Heart left ventricle (tissue), 16 donors: ENCODE data around the gene GJB6. TPM values are rescaled to one million over a fixed set of nuclear protein-coding genes. Genes with fewer than 3 reads are reported as not detected.

Experiments
- ATAC-seq, 4 donors: fragments of 200-7000 bp; cut with Tn5 transposase; one replicate each; pipeline ENCODE4 v1.9.1; 2020 to 2022; ENCODE audit warnings: moderate library complexity in 4 of 4, mild to moderate bottlenecking in 3 of 4, moderate number of reproducible peaks in 1 of 4
- DNase-seq, 5 donors: peaks; one replicate each; pipeline ENCODE4 v3.0.0-alpha.2; 2020
- H3K27ac ChIP-seq, 12 donors: fragments of 200-600 bp; sonication (generic) in 4 of 12; one replicate each; pipeline versions ENCODE4 v1.5.0 to v1.8.0; 2016 to 2022; ENCODE audit warnings: mild to moderate bottlenecking in 2 of 12
- H3K27me3 ChIP-seq, 9 donors: fragments of 200-600 bp; sonication (generic) in 2 of 9; one replicate each; pipeline versions ENCODE4 v1.5.1 to v1.8.0; 2016 to 2022; ENCODE audit warnings: mild to moderate bottlenecking in 3 of 9
- H3K36me3 ChIP-seq, 9 donors: fragments of 200-600 bp; sonication (generic) in 2 of 9; one replicate each; pipeline versions ENCODE4 v1.5.0 to v1.8.0; 2018 to 2022; ENCODE audit warnings: mild to moderate bottlenecking in 2 of 9
- H3K4me1 ChIP-seq, 12 donors: fragments of 200-600 bp; sonication (generic) in 4 of 12; one replicate each; pipeline versions ENCODE4 v1.5.0 to v1.8.0; 2016 to 2022; ENCODE audit warnings: mild to moderate bottlenecking in 3 of 12
- H3K4me3 ChIP-seq, 12 donors: fragments of 200-600 bp; sonication (generic) in 4 of 12; one replicate each; pipeline versions ENCODE4 v1.5.0 to v1.8.0; 2017 to 2022; ENCODE audit warnings: mild to moderate bottlenecking in 9 of 12, moderate library complexity in 4 of 12
- H3K9me3 ChIP-seq, 12 donors: fragments of 200-600 bp; sonication (generic) in 4 of 12; one replicate each; pipeline versions ENCODE4 v1.5.0 to v1.8.0; 2016 to 2022; ENCODE audit warnings: mild to moderate bottlenecking in 1 of 12
- CTCF ChIP-seq, 12 donors: fragments of 200-600 bp; sonication (generic) in 4 of 12; IDR thresholded peaks; one replicate each; pipeline versions ENCODE4 v1.5.0 to v1.8.0; 2018 to 2022; ENCODE audit warnings: antibody characterized with exemption in 12 of 12, mild to moderate bottlenecking in 5 of 12
- POLR2A ChIP-seq, 2 donors: fragments of 450-650 bp; IDR thresholded peaks; one replicate each; pipeline ENCODE4 v1.6.1; 2017; ENCODE audit warnings: antibody characterized with exemption in 2 of 2, mild to moderate bottlenecking in 2 of 2, moderate library complexity in 2 of 2
- WGBS, 4 donors: extraction: QIAGEN DNeasy Blood & Tissue Kit in 2 of 4; methylation state at CpG; one replicate each; pipeline versions ENCODE4 v1.1.5 to v1.1.7; 2013 to 2018; 5-methylcytosine and 5-hydroxymethylcytosine counted together
- intact Hi-C, 10 donors: fragments of 100-400 bp; cut with DNase I; formaldehyde crosslinking; loops; one replicate each; pipeline versions ENCODE4 v1.11.1 to v1.14.2; 2022
- polyA plus RNA-seq, 2 donors: library from polyadenylated mRNA; stranded (reverse); fragments of 200-250 nt; gene quantifications; one replicate each; pipeline ENCODE4 v1.2.3, GENCODE V29; 2013
- total RNA-seq, 9 donors: library from RNA; depleted of rRNA in 2 of 9; stranded (reverse); fragments of >200 nt in 2 of 9; fragmentation: NEBNext Ultra II Directional in 3 of 9; extraction: Animal tissue kit (Norgen Biotek cat#: 25700) in 3 of 9; gene quantifications; one replicate each; pipeline versions ENCODE4 v1.1.0 to v1.2.4, GENCODE V29; 2016 to 2023
- donor health status: ischemic (EF 13 %, LVEDD 7.1; RV severe dilation, severe dysfunction).
- donor health status: healthy with polysubstance abuse.
- donor health status: DM: no; HTN: yes; CAD: no.
- donor health status: DM: no; HTN: no; CAD: no.
- donor health status: ischemic (EF 25% LVEDD 6.9; RV normal size, moderate dysfunction).
- donor health status: ischemic (EF 25% LVEDD 5.7; RV mildly dilated, moderate dysfunction).
- donor health status: healthy.
- donor health status: DM: yes; HTN: yes; CAD: no.
- donor health status: ischemic (EF 35%, LVEDD 5.7; RV mildly dilated, moderate dysfunction).
- donor health status: nonischemic (EF 11% LVEDD 7.7; RV severe dilation, severe dysfunction).
- donor health status: DM: yes; HTN: yes; CAD: no.
- donor health status: PGD.
- donor health status: ischemic (EF 29% LVEDD 5.4; RV normal size, mild dysfunction).
- donor health status: nonischemic (EF 23%, LVEDD 6.1; RV moderate dilation, normal function).

GJB6 gene
- total and polyA plus RNA-seq, 11 donors: not detected

- DNase-seq (no peak), ATAC-seq (no peak)
- Histone ChIP-seq H3K4me1 (no peaks in the 10 kb centered on the region), H3K27me3 (peaks cover 0 to 3% (median 0%) of the 10 kb centered on the region in 9 donors), H3K4me3 (no peak overlapping the region), H3K36me3 (no peaks in the 10 kb centered on the region), H3K27ac (no peak overlapping the region), H3K9me3 (no peaks in the 10 kb centered on the region)
- WGBS, 4 donors: 83 to 93% (median 88%) methylated on average over 8 of the region's 8 CpGs
- TF ChIP-seq POLR2A (IDR thresholded peaks at IDR 0.05): no peak
- no peak for TF ChIP-seq CTCF (IDR thresholded peaks at IDR 0.05)
- intact Hi-C loops: no loop called here
Observed at GRCh38 chr13:20263393-20264044, 31.4 kb upstream of the GJB6 start.

GRCh38 chr13:20258963-20259288 lies 26.8 kb upstream of the GJB6 start:
- 62 to 71% (median 68%) methylated on average over 4 of the region's 4 CpGs for WGBS, 4 donors
- Histone ChIP-seq H3K27ac (no peak overlapping the region), H3K36me3 (no peaks in the 10 kb centered on the region), H3K27me3 (no peaks in the 10 kb centered on the region), H3K9me3 (no peaks in the 10 kb centered on the region), H3K4me1 (no peaks in the 10 kb centered on the region), H3K4me3 (no peak overlapping the region)
- intact Hi-C loops: no loop called here
- no peak for TF ChIP-seq POLR2A (IDR thresholded peaks at IDR 0.05)
- TF ChIP-seq CTCF (IDR thresholded peaks at IDR 0.05): no peak
- DNase-seq (no peak), ATAC-seq (no peak)

GRCh38 chr13:20258208-20258962 lies 26.3 kb upstream of the GJB6 start:
- 85 to 92% (median 88%) methylated on average over 15 of the region's 15 CpGs for WGBS, 4 donors
- Histone ChIP-seq H3K9me3 (no peaks in the 10 kb centered on the region), H3K27ac (no peak overlapping the region), H3K4me3 (no peak overlapping the region), H3K27me3 (peaks cover 0 to 5% (median 0%) of the 10 kb centered on the region in 9 donors), H3K4me1 (no peaks in the 10 kb centered on the region), H3K36me3 (no peaks in the 10 kb centered on the region)
- intact Hi-C loops: no loop called here
- no peak for DNase-seq
- ATAC-seq: no peak
- no peak for TF ChIP-seq POLR2A (IDR thresholded peaks at IDR 0.05)

- 73 to 87% (median 79%) methylated on average over 4 of the region's 4 CpGs for WGBS, 4 donors
- DNase-seq: no peak
- Histone ChIP-seq H3K36me3 (no peaks in the 10 kb centered on the region), H3K27me3 (peaks cover 0 to 18% (median 0%) of the 10 kb centered on the region in 9 donors), H3K9me3 (no peaks in the 10 kb centered on the region), H3K4me3 (no peak overlapping the region), H3K4me1 (no peaks in the 10 kb centered on the region), H3K27ac (no peak overlapping the region)
- no peak for TF ChIP-seq POLR2A (IDR thresholded peaks at IDR 0.05)
- TF ChIP-seq CTCF (IDR thresholded peaks at IDR 0.05): no peak
- intact Hi-C loops: no loop called here
- no peak for ATAC-seq
Observed at GRCh38 chr13:20254076-20254475, 22.0 kb upstream of the GJB6 start.
